HS-5 (cell line): ENCODE results near the gene TSPAN15.
"Not testable (repeated sequence)": the region's sequence is repeated elsewhere in the genome, so short reads cannot be mapped to it uniquely, and the experiment has no call there.

Experiments used
- DNase-seq: peaks from one replicate; pipeline ENCODE4 v3.0.0-alpha.2; 2012; ENCODE audit warnings: low read depth

The TSPAN15 gene

DNA sequence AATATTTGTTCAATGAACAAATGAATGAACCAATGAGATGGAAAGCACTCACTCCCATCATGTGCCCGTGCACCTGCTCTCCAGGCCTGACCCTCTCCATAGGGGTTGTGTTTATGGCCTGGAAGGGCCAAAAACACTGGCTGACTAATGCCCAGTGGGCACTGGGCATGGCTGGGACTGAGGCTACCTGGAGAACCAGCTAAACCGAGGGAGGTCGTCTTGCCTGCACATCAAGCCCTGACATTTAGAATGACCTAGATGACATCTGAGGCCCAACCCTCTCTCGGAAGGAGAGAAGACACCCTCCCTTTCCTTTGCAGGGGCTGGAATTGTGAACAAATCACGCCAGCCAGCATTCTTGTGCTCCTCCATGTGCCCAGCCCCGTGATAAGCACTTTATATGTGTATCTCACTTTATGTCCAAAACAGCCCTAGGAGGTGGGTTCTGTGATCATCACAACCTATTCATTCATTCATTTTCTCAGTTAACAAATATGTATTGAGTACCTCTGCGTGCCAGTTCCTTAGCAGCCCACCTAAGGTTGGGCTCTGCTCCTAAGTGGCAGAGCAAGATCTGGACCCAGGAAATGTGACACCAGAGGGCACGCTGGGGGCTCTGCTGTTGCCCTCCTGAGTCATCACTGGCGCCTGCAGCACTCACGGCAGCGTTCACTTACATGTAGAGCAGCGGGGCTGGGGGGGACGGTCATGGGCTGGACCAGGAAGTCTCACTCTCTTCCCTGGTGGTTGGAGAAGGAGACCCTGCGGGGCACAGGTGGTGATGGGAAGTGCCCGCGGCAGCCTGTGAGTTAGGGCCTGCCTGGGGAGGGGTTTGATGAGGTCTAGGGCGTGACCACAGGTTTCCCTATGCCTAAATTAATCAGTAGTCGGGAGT is 52.0 kb downstream of the TSPAN15 start:
- DNase-seq = no peak

GRCh38 chr10:69503896-69504265 is 52.6 kb downstream of the TSPAN15 start:
- DNase-seq = no peak

DNA sequence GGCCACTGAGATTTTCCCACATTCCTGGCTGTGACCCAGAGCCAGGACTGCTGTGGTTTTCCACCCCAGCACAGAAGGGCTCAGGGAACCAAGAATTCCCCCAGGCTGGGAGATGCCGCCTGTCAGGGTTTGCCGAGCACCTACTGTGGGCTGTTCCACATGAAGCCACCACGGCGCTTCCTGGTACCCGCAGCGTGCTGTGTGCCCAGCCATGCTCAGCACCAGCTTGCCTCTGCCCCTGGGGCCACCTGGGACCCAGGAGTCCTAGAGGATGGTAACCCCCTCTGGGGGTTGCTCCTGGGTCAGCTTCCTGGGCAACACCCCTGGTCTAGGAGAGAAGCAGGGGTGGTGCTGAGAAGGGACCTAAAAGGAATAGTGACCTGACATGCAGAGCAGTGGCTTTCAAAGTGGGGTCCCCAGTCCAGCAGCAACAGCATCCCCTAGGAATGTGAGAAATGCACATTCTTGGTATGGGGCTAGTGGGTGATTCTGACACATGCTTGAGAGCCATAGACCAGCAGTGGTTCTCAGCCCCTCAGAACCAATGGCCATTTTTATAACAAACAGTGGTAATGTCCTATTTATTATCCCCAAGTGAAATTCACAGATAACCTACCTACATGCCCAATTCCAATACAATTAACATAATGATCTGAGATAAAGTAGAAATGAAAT is 53.4 kb downstream of the TSPAN15 start:
- no peak for DNase-seq

GRCh38 chr10:69505636-69506318 is 54.5 kb downstream of the TSPAN15 start:
- no peak for DNase-seq

DNA sequence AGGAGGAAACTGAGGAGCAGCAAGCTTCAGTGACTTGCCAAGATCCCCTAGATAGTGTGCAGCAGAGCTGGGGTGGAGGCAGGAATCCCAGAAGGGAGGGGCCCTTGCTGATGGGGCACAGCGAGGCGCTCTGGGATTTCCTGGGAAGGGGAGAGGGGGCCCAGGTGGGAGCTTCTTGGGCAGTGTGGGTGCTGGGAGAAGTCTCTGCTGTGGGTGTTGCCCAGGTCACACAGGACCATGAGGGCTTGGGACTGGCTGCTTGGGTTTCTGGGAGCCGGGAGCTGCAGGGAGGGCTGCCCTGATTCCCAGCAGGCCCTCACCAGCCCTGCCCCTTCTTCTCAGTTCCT is 55.2 kb downstream of the TSPAN15 start:
- DNase-seq = no peak

DNA sequence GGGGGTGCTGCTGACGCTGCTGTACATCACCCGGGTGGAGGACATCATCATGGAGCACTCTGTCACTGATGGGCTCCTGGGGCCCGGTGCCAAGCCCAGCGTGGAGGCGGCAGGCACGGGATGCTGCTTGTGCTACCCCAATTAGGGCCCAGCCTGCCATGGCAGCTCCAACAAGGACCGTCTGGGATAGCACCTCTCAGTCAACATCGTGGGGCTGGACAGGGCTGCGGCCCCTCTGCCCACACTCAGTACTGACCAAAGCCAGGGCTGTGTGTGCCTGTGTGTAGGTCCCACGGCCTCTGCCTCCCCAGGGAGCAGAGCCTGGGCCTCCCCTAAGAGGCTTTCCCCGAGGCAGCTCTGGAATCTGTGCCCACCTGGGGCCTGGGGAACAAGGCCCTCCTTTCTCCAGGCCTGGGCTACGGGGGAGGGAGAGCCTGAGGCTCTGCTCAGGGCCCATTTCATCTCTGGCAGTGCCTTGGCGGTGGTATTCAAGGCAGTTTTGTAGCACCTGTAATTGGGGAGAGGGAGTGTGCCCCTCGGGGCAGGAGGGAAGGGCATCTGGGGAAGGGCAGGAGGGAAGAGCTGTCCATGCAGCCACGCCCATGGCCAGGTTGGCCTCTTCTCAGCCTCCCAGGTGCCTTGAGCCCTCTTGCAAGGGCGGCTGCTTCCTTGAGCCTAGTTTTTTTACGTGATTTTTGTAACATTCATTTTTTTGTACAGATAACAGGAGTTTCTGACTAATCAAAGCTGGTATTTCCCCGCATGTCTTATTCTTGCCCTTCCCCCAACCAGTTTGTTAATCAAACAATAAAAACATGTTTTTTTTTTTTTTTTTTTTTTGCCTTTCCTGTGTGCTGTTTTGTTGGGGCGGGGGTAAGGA is 55.8 kb downstream of the TSPAN15 start:
- DNase-seq = no peak

DNA sequence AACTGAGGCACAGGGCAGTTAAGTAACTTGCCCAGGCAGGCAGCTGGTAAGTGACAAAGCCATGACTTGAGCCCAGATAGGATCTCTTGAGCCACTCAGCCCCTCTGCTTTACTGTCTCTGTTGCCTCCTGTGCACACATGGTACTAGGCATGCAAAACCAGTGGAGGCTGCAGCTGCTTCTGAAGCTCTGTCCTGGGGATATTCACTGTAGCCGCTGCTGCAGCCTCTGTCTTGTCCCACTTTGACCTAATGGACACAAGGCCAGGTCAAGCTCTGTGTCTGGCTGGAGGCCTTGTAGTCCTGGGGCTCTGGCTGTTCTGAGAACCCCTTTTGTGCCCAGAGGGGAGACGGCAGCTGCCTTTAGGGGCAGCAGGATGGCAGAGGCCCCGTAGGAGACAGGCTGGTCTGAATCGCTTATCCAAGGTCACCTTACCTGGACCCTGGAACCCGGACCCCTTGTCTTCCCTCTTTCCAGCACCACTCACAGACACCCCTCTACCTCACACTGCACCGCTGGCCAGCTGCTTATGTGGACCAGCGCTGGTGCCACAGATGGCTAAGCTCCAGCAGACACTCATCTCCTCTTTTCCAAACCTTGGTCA is 57.6 kb downstream of the TSPAN15 start:
- DNase-seq = no peak

- DNase-seq = no peak
Measured at GRCh38 chr10:69512901-69513300, 61.6 kb downstream of the TSPAN15 start.

DNA sequence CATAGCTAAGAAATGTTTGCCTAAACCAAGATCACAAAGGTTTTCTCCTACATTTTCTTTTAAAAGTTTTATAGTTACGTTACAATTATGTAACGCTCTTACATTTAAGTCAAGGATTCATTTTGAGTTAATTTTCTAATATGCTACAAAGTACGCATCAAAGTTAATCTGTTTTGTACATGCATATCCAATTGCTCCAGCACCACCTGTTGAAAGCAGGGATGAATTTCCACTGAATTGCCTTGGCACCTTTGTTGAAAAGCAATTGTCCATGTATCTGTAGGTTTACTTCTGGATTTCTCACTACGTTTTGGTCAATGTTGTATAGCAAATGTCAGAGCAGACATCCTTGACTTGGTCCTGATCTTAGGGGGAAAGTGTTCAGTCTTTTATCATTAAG is 62.4 kb downstream of the TSPAN15 start:
- DNase-seq = no peak

DNA sequence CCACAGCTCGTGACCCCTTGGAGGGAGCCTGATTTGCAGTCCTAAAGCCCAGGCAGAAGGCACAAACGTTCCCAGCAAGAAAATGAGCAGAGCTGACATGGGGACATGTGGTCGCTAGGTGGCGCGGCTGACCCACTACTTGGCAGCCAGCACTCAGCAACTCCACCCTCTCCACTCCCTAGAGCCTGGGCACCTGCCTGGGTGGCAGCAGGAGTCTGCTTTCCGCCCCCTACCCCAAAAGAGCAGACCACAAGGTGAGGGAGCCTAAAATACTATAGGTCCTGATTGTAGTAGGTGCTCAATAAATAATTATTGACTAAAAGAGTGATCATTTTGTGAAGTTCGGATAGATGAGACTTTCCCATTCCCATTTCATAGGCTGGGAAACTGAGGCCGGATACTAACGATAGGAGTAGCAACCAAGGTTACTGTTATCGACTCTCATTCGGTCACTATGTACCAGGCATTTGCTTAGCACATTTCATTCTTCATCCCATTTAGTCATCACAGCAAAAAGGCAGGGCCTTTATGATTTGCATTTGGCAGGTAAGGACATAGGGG is 64.5 kb downstream of the TSPAN15 start:
- no peak for DNase-seq

- DNase-seq = no peak
Measured at GRCh38 chr10:69516316-69516715, 65.1 kb downstream of the TSPAN15 start.

DNA sequence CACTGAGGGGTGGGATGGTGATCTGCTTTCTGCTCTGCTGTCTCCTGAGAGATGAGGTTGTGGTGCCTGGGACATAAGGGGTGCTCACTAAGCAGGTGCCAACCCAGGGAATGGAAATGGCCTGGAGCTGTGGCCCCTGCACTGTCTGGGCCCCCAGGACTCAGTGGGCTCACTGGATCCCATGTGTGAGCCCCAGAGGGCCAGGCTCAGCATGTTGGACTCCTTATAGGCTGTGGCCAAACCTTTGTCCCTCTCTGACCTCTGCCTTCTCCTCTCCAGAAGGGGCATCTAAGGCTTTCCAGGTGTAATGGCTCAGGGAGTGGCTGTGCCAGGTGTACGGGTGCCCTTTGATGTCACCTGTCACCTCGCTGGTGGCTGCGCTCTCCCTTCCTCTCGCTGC is 65.5 kb downstream of the TSPAN15 start:
- no peak for DNase-seq

DNA sequence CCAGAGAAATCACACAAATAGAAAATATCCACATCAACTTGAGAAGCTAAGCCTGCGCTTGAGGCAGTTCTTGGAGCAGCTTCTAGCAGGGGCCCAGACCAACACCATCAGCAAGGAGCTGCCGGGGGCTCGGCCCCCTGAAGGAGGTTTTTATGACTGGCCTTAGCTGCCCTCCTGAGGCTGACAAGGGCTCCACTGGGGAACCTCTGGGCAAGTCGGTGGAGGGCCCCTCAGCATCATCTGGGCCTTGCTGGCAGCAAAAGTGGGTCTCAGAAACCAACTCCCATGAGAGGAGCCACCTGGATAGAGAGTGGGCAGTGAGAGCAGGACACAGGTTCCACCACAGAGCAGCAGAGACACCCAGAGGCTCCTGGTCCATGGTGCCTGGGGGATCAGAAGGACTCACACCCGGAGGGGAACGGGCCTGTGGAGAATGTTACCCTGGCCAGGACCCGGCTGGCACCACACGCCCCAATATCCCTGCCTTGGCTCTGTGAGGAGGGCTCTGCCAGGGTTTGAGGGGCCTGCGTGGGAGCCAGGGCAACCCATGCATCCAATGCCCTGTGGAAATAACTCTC is 66.1 kb downstream of the TSPAN15 start:
- no peak for DNase-seq

GRCh38 chr10:69527961-69528360 is 76.7 kb downstream of the TSPAN15 start:
- DNase-seq = no peak

GRCh38 chr10:69533658-69534057 is 82.4 kb downstream of the TSPAN15 start:
- DNase-seq = no peak

DNA sequence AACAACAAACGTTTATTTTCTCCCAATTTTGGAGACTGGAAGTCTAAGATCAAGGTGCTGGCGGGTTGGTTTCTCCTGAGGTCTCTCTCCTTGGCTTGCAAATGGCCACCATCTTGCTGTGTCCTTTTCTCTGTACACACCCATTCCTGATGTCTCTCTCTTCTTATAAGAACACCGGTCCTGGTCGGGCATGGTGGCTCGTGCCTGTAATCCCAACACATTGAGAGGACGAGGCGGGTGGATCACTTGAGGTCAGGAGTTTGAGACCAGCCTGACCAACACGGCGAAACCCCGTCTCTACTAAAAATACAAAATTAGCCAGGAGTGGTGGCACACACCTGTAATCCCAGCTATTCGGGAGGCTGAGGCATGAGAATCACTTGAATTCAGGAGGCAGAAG is 85.3 kb downstream of the TSPAN15 start:
- DNase-seq = not testable (repeated sequence)

- no peak for DNase-seq
Measured at GRCh38 chr10:69537449-69537848, 86.2 kb downstream of the TSPAN15 start.

GRCh38 chr10:69538461-69538860 is 87.2 kb downstream of the TSPAN15 start:
- no peak for DNase-seq

GRCh38 chr10:69541463-69541862 is 90.2 kb downstream of the TSPAN15 start:
- DNase-seq = no peak

GRCh38 chr10:69549959-69550358 is 98.7 kb downstream of the TSPAN15 start:
- DNase-seq = no peak

DNA sequence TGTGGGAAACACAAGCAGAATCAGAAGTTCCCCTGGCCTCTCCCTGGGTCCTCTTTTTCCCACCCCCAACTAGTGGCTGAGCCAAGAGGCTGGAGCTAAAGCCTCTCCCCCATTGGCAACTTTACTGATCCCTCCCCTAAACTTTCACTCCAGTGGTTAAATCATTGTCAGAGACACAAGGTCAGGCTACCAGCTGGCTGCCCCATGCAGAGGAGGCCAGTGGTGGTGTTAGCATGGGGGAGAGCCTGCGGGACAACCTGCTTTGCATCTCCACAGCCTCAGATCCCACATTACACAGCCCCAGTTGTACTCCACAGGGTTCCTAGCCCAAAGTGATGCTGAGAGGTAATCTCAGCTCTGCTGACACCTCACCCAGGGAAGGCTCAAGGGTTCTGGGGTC is 101.0 kb downstream of the TSPAN15 start:
- no peak for DNase-seq
